WI38 (cell line): ENCODE data around the gene FBRS.
"Not testable (repeated sequence)": the region's sequence is repeated elsewhere in the genome, so short reads cannot be mapped to it uniquely, and the experiment has no call there.

Experiments
- H3K4me3 ChIP-seq: 2 replicates; pipeline ENCODE4 v1.5.1; 2011; ENCODE audit warnings: low read depth, mild to moderate bottlenecking, control low read depth, low read length
- TF ChIP-seq, protein P1 (sequence below): IDR thresholded peaks from 2 replicates; pipeline ENCODE4 v1.5.1; 2012; ENCODE audit warnings: low read depth, mild to moderate bottlenecking, control low read depth, low read length

The FBRS gene

DNA sequence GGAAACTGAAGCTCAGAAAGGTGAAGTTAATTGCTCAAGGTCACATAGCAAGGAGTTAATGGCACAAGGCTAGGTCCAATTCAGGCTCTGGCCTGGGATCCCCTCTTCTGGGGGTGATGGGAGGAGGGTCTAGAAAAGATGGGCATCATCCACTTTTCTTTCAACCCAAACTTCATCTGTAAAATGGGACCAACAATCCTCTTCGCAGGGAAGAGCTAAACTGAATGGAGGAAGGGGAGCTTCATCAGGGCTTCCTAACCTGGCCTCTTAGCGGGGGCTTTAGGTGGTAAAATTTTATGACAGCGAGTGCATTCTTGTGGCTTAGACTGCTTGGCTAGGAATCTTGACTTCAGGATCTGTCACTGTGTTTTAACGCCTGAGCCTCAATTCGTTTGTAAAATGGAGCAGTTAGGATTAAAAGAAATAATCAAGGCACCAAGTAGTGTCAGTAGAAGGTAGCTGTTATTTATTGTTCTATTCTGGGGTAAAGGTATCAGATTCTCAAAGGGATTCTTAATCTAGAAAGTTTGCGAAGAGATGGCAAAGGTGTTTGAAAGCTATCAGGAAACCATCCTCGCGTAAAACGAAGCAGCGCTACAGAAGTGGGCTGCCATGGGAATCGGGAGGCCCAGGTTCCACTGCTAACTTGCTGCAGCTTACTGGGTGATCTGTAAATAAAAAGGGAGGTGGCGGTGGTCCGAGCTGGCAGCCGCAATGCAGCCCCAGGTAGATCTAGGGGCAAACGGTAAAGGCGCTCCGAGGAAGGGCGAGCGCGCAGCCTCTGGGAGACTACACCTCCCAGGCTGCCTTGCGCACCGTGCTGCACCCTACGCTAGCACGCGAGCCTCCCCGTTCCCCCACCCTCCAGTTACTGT lies 39.3 kb downstream of the FBRS start:
- TF ChIP-seq, protein P1, sequence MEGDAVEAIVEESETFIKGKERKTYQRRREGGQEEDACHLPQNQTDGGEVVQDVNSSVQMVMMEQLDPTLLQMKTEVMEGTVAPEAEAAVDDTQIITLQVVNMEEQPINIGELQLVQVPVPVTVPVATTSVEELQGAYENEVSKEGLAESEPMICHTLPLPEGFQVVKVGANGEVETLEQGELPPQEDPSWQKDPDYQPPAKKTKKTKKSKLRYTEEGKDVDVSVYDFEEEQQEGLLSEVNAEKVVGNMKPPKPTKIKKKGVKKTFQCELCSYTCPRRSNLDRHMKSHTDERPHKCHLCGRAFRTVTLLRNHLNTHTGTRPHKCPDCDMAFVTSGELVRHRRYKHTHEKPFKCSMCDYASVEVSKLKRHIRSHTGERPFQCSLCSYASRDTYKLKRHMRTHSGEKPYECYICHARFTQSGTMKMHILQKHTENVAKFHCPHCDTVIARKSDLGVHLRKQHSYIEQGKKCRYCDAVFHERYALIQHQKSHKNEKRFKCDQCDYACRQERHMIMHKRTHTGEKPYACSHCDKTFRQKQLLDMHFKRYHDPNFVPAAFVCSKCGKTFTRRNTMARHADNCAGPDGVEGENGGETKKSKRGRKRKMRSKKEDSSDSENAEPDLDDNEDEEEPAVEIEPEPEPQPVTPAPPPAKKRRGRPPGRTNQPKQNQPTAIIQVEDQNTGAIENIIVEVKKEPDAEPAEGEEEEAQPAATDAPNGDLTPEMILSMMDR, result no peak
- peak overlapping the region; percentile 89 for H3K4me3 ChIP-seq

DNA sequence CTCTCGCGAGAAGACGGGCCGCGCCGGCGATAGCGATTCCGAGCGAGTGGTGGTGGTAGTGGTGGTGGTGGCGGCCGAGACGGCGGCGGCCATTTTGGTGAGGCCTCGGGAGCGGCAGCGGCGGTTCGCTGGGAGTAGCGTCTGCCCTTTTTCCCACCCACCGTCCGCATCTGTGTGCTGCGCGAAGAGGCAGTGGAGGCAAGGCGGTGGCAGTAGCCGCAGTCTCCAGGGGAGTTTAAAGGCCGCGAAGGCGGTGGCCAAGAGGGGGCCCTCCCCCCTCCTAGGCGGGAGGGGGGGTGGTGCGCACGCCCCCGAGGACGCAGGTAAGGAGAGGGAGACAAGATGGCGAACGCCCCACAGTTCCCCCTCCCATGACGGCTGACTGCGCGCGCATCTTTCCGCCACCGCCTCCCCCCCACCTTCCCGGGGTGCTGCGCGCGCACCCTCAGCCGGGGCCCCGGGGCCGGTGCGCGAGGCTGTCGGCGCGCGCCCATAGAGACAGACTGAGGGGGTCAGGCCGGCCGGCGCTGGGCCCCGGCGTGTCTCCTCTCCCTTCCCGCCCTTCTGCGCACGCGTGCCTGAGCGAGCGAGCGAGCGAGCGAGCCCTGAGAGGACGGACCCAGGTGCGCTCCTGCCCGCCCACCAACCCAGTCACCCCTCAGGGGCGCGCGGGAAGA lies 40.0 kb downstream of the FBRS start:
- H3K4me3 ChIP-seq, result peak overlapping the region; percentile 89
- TF ChIP-seq, protein P1, result no peak

DNA sequence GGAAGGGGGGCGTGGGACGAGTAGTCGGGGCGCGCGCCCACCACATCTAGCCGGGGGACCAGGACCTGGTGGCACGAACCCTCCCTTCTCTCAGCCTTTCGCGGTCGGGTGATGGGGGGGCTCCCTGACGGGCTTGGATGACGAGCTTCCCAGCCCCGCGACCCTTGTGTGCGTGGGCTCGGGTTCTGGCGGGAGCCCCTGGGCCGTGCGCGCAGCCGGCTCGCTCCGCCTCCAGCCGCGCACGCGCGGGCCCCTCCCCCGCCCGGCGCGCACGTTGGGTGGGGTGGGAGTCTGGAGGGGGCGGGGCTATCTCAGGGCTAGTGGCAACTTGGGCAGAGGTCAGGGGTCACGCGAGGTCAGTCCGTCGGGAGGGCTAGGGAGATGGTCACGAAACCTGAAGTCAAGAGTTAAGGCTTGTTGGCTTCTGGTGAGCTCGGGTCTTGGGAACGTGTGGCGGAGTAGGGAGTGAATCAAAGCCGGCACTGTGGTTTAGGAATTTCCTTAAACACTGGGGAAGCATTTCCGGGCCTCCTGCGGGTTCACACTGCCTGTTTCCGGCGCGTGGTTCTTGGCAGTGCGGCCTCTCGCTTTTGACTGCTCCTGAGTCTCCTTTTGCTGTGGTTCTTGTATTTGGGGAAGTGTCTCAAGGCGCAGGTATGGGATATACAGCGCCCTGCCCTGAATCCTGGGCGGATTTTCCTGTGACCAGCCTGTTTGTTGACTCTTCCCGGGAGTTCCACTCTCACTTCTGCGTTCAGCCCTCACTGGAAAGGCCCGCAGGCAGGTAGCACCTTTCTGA lies 40.8 kb downstream of the FBRS start, which contains the start of gene SRCAP:
TSS of gene SRCAP (plus strand) at position 356 of the 799 bp plus-strand sequence. CDS start 1,654 bp downstream, outside the sequence.
- TF ChIP-seq, protein P1, result no peak
- H3K4me3 ChIP-seq, result peak within 1 kb of the TSS; percentile 89

DNA sequence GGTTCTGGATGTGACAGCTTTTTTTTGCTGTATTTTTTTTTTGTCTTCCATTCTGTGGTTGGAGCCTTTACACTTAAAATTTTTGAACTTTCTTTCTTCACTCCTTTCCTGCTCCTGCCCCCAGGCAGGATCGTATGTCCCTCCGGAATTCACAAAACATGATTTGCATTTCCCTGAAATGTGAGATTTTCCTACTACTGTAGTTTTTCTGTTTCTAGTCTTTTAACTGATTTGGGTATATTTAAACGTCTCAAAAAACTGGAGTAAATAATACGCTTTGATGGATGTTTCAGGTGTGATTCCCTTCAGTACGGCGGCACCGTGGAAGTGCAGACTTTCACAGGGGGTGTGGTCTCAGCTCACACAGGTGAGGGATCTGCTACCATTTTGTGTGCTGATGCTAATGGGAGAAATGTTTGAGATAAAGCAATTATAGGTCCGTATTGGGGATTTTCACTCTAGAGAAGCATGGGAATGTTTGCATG lies 41.4 kb downstream of the FBRS start:
- H3K4me3 ChIP-seq, result peak overlapping the region; percentile 89
- TF ChIP-seq, protein P1, result no peak

DNA sequence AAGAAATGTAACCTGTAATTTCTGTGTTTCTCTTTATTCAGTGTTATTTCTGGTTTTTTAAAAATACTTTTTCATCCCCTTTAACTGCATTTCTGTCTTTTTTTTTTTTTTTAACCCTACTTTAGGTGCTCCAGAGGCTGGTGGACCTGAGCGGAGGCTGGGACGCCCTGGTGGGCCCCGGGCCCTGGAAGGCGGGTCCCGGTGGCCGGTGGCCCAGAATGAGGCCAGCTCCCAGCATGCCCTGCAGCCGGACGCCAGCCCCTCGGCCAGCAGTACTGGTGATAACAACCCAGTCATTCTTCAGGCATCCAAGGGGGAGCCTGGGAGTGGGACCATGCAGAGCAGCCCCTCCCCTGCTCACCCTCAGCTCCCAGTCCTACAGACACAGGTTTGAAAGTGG lies 42.3 kb downstream of the FBRS start:
- no peak overlapping the region for H3K4me3 ChIP-seq
- TF ChIP-seq, protein P1, result no peak

DNA sequence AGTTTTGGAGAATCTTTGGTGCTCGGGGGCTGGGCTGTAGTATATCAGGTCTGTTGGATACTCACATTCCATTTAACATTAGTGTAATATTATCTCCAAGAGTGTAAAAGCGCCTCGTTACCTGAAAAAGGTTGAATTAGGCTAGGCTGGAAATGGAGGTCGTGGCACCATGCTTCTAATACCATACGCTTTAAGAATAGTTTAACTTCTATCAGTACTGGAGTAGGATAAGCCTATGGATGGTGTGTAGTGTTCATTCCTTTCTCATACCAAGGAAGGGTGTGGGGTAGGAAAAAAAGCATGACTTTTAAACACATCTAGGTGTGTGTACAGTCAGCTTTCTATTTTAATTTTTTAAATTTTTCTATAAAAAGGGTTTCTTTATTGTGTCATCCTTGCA lies 42.7 kb downstream of the FBRS start:
- TF ChIP-seq, protein P1, result no peak
- H3K4me3 ChIP-seq, result no peak overlapping the region

DNA sequence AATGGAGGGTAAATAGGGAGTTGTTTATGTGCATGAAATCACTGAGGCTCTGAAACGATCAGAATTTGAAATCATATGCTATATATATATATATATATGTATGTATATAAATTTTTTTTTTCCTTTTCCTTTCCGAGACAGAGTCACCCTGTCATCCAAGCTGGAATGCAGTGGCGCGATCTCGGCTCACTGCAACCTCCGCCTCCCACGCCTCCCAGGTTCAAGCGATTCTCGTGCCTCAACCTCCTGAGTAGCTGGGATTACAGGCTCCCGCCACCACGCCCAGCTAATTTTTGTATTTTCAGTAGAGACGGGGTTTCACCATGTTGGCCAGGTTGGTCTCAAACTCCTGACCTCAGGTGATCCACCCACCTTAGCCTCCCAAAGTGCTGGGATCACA lies 44.8 kb downstream of the FBRS start:
- not testable (repeated sequence) for H3K4me3 ChIP-seq
